ENCODE data around the gene TMEM132C. TPM values are rescaled to one million over a fixed set of nuclear protein-coding genes. Genes with fewer than 3 reads are reported as not detected.

The TMEM132C gene
- total and polyA plus RNA-seq, 4 donors, result 0.05 to 0.08 (median 0.05) TPM; not detected in 1

- H3K36me3 ChIP-seq (ENCODE audit: control insufficient read depth in 4 of 4, insufficient read depth in 3 of 4, low read depth in 1 of 4, low read length in 3 of 4), result no peaks in the 10 kb centered on the region
- H3K9me3 ChIP-seq (ENCODE audit: control insufficient read depth in 4 of 4, low read length in 3 of 4), result no peaks in the 10 kb centered on the region
- WGBS, result 54% methylated on average over 6 of the region's 6 CpGs
- DNase-seq (ENCODE audit: low spot score), result no peak
- H3K27ac ChIP-seq (ENCODE audit: low read depth in 1 of 2, low read length in 2 of 2), result no peak overlapping the region
- no peak overlapping the region for H3K4me3 ChIP-seq (ENCODE audit: low read depth in 1 of 3, low read length in 3 of 3)
- H3K4me1 ChIP-seq (ENCODE audit: control insufficient read depth in 4 of 4, insufficient read depth in 4 of 4, low read length in 3 of 4), result no peaks in the 10 kb centered on the region
- H3K9ac ChIP-seq (ENCODE audit: low read depth in 1 of 2, low read length in 2 of 2), result no peak overlapping the region
- peaks cover 0 to 4% (median under 1%) of the 10 kb centered on the region in 4 donors for H3K27me3 ChIP-seq (ENCODE audit: control insufficient read depth in 4 of 4, insufficient read depth in 4 of 4, low read length in 3 of 4)
- no peak for TF ChIP-seq ATF3 (IDR thresholded peaks at IDR 0.05)
- TF ChIP-seq ZBTB33 (IDR thresholded peaks at IDR 0.05), result no peak
- no peak for TF ChIP-seq YY1 (IDR thresholded peaks at IDR 0.05)
- no peak for TF ChIP-seq RAD21 (IDR thresholded peaks at IDR 0.05)
- TF ChIP-seq RXRA (IDR thresholded peaks at IDR 0.05), result no peak
- no peak for TF ChIP-seq CTCF (IDR thresholded peaks at IDR 0.05; ENCODE audit: low read depth, low read length, missing input control)
- TF ChIP-seq GABPA (IDR thresholded peaks at IDR 0.05 in 1 of 2, conservative IDR thresholded peaks at IDR 0.05 in 1 of 2), result no peak
- no peak for TF ChIP-seq EGR1 (IDR thresholded peaks at IDR 0.05; ENCODE audit: low read depth in 2 of 2)
- no peak for TF ChIP-seq HNF4A (conservative IDR thresholded peaks at IDR 0.05)
- no peak for TF ChIP-seq SP1 (IDR thresholded peaks at IDR 0.05)
- TF ChIP-seq HNF4G (IDR thresholded peaks at IDR 0.05), result no peak
- TF ChIP-seq MAX (IDR thresholded peaks at IDR 0.05), result no peak
- TF ChIP-seq TAF1 (conservative IDR thresholded peaks at IDR 0.05), result no peak
- TF ChIP-seq REST (IDR thresholded peaks at IDR 0.05), result no peak
These were observed 24.0 kb downstream of the TMEM132C start for GRCh38 chr12:128290938-128291337.

GRCh38 chr12:128298091-128298748 is 31.2 kb downstream of the TMEM132C start:
- H3K4me3 ChIP-seq (ENCODE audit: low read depth in 1 of 3, low read length in 3 of 3), result no peak overlapping the region
- no peak for DNase-seq (ENCODE audit: low spot score)
- H3K9me3 ChIP-seq (ENCODE audit: control insufficient read depth in 4 of 4, low read length in 3 of 4), result no peaks in the 10 kb centered on the region
- H3K4me1 ChIP-seq (ENCODE audit: control insufficient read depth in 4 of 4, insufficient read depth in 4 of 4, low read length in 3 of 4), result no peaks in the 10 kb centered on the region
- no peak overlapping the region for H3K27ac ChIP-seq (ENCODE audit: low read depth in 1 of 2, low read length in 2 of 2)
- 60% methylated on average over 11 of the region's 11 CpGs for WGBS
- no peaks in the 10 kb centered on the region for H3K36me3 ChIP-seq (ENCODE audit: control insufficient read depth in 4 of 4, insufficient read depth in 3 of 4, low read depth in 1 of 4, low read length in 3 of 4)
- peaks cover 0 to 2% (median 0%) of the 10 kb centered on the region in 4 donors for H3K27me3 ChIP-seq (ENCODE audit: control insufficient read depth in 4 of 4, insufficient read depth in 4 of 4, low read length in 3 of 4)
- H3K9ac ChIP-seq (ENCODE audit: low read depth in 1 of 2, low read length in 2 of 2), result no peak overlapping the region
- no peak for TF ChIP-seq REST (IDR thresholded peaks at IDR 0.05)

Data from liver (tissue), 9 donors.